ENCODE data around the gene FSTL4. TPM values are rescaled to one million over a fixed set of nuclear protein-coding genes. Genes with fewer than 3 reads are reported as not detected.
"Not testable (repeated sequence)": the region's sequence is repeated elsewhere in the genome, so short reads cannot be mapped to it uniquely, and the experiment has no call there.

The FSTL4 gene
- total RNA-seq, 1 experiment from 2014 or later: not detected

DNA sequence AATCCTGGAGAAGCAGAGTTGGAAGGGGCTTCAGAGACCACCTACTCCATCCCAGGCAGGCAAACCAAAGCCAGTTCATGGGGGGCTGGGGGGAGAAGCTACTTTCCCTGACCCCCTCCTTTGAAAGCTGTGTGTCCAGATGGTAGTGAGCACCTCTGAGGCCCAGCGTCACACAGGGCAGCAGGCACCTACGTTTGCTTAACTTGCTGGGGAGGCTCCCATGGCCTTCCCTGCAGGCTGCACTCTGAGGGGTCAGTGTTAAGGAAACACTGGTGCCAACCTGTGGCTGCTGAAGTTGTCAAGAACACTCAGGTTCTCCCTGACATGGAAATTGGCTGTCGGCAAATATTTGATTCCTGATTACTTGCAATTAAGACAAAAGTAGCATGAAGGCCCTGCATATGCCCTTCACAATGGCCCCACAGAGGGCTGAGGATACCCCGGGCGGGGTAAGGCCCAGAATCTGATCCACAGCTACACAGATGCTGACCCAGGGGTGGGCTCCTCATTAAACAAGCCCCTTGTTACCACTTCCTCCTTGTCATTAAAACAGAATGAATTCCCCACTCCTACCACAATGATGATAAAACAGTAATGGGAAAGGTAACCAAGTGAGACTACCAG lies 208.5 kb downstream of the FSTL4 start:
- DNase-seq (ENCODE audit: low read depth): no peak

DNA sequence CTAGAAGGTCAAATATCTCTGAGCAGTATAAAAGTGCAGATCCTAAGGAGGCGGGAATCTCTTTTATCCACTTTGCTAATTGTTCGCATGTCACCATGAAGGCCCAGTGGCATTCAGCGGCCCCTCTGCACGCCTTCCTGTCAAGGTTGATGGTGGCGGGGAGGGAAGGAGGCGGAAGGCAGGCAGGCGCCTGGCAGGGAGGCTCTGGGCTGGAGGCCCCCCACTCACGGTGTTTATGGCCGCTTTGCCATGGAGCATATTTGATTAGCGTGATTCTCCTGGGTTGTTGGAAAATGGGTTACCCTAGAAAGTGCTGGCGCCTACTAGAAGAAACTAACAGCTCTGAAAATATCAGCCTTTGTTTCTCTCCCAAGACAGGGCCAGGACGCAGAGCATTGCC lies 209.6 kb downstream of the FSTL4 start:
- DNase-seq (ENCODE audit: low read depth): no peak

DNA sequence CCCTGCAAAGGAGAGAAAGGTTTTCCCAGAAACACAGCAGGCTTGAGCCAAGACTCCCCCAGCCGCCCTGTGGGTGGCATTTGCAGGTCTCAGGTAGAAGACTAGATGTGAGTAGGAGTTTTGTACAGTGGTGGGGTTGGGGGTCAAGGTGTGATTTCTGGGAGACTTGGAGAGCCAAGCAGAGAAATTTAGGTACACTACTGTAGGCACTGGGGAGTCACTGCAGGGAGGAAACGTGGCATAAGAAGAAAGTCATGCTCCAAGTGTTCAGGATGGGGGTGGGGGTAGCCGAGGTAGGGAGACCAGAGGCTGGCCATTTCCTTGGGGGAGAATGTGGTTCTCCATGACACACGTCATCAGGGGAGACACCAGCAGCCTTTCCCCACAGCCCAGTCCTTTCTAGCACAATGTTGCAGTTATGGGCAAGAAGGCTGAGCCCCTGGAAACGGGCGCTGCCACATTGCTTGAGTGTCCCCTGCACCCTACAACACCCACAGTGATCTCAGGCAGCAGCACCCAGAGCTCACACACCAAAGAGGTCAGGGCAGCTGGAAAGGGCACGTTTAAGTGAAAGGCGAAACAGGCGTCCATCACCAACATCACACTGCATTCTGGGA lies 210.5 kb downstream of the FSTL4 start:
- DNase-seq (ENCODE audit: low read depth): no peak

DNA sequence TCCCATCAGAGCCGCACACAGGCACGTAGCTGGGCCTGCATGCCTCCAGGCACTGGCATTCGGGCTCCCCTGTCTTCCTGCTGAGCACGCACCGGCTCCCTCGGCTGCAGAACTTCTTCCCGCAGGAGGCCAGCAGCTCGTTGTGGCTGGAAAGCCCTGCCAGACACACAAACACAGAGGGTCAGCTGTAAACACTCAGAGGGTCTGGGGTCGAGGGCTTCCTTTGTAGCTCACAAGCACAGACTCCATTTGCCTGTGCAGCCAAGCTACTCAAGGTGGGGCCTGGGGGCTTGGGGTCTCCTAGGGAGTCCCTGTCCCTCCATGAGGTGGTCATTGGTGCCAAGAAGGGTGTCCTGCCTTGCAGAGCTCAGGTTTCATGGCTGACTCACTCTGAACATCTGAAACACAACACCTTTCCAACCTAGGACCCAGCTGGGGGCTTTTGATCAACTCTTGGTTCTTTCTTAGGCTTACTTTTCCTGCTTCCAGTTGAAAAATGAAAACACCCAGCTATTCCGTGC lies 211.4 kb downstream of the FSTL4 start:
- peak; percentile 7 for DNase-seq (ENCODE audit: low read depth)

DNA sequence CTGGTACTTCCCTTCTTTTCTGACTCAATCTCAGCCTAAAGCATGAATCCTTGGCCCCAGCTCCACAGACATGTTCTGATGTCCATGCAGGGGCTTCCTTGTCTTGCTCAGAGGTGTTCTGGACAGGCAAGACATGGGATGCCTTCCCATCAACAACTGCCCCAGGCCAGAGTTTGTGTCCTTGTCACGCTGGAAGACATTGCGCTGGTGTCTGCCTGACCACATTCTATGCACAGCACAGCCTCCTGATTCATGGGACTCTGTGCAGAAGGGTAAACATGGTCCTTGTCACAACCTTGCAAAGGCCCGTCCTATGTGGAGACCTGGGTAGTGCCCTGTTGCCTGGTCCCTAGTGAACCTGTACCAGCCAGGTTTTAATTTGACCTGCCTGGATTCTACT lies 212.2 kb downstream of the FSTL4 start:
- no peak for DNase-seq (ENCODE audit: low read depth)

DNA sequence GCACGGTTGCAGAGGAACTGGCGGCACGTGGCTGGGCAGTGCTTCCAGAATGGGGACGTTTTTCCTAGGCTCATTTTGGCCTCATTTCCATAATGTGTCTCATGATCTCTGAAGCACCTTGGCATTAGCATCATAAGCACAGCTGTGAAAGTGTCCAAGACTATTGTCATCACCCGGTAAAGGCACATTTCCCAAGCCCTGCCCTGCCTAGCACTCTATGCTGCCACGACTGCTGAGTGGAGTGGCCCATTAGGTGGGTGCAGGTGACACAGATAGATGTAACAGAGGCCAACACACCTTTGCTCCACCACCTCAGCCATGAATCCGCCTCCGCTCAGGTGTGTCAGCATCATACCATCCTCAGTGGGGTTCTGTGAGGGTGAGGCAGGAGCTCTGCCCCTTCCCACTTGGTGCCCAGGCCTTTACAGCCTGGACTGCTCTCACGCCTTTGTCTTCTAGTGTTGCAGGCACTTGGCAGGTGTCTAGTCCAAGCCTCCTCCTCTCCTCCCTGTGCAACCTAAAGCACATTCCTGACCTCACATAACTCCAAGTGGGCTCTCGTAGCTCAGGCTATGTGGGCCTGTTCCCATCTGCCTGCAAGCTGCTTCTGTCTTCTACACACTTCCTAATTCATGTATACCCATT lies 213.0 kb downstream of the FSTL4 start:
- DNase-seq (ENCODE audit: low read depth): no peak

DNA sequence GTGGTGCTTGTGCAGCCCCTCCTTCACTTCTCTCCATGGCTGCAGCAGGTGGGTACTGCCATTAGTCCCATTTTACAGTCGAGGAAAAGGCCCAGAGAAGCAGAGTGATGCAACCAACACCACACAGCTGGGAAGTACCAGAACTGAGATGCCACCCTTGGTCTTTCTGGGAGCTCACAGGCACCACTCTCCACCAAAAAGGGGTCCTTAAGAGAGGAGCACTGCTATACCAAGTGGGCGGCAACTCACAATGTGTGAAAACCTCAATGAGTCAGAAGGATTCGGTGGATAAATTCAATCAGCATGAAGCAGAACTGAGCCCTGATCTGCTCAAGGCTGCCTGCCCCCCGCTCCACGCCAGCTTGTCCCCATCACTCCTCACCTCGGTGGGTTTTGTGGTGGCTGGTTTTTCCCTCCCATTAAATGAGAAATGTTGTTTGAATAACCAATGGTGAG lies 213.7 kb downstream of the FSTL4 start:
- DNase-seq (ENCODE audit: low read depth): no peak

DNA sequence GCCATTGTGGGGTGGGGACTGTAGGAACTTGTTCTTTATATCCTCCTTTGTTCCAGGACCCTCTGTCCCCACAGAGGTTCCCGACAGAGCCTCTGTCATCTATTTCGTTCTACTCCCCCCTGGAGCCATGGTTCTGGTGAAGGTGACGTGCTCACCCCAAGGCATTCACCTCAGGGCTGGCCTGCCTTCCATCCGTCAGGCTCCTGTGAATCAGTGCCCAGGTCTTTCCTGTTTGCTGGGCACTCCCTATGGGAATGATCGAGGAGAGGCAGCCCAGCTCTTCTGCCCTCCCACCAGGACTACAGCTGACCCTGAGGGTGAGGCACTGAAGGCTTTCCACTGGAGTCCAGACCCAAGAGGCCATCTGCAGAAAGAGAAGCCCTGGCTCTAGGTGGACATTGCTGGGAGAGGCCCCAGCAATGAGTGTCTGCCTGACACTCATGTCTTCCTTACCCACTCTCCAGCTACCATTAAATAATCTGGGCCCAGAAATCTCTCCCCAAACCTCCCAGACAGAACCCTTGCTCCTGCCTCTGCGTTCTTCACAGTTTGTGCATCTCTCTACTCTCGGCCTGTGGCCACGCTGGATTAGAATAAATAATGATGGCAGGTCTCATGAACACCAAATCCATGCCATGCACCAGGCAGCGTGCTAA lies 214.2 kb downstream of the FSTL4 start:
- no peak for DNase-seq (ENCODE audit: low read depth)

DNA sequence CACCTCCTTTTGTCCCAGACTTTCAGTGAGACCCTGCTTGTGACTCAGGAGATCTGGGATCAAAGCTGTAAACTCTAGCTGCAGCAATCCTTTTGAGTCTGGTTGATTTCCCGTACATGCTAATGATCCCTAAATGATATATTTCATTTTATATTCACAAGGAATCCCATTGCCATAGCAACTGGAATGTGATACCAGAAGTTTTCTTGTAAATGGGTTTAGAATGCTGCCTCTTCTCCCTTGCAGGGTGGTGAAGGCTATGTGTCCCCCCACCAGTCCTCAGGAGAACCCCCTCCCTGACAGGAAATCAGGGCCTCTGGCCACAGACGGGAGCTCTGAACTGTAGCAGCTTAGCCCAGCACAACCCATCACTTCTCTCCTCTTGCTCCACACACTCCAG lies 215.0 kb downstream of the FSTL4 start:
- DNase-seq (ENCODE audit: low read depth): no peak

DNA sequence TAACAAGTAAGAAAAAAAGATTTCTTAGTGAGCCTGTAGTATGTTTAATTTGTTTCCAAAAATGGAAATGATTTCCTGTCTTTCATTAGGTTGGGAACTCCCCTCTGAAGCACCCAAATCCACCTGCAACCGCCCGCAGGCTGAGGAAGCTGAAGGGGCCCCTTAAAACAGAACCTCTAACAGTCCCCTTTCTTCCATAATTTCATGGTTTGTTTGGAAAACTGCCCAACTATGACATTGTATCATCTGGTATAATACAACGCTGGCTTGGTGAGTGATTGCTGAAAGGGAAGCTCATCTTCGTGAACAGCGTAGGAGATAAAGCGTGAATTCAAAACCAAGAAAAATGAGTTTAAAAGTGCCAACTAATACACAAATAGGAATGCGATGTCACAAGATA lies 215.5 kb downstream of the FSTL4 start:
- DNase-seq (ENCODE audit: low read depth): no peak

DNA sequence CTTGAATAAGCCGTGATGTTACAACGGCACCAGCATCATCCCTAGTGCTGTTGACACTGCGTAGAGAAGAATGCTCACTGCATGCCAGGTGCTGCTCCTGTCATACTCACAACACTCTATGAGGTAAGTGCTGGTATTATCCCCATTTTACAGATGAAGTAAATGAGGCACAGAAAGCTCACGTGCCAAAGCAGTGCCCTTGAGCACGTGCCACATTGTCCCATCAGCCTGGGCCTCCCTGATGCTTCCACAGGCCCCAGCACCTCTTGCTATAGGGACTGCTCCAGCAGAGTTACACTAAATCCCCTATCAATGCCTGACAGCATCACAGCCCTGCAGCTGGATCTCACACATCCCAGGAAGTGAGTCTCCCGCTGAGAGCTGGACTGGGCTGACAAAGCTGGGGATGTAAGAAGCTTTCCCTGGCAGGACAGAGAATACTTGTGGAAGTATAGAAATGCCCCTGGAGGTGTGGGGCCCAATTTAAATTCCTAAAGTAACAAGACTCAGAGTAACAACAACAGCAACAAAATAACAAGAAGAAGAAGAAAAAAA lies 216.1 kb downstream of the FSTL4 start:
- no peak for DNase-seq (ENCODE audit: low read depth)

DNA sequence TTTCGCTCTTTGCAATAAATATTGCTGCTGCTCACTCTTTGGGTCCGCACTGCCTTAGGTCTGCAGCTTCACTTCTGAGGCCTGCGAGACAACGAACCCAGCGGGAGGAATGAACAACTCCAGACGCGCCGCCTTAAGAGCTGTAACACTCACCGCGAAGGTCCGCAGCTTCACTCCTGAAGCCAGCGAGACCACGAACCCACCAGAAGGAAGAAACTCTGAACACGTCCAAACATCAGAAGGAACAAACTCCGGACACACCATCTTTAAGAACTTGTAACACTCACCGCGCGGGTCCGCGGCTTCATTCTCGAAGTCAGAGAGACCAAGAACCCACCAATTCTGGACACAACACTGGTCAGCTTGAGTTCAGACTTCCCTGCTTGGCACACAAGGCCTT lies 217.1 kb downstream of the FSTL4 start:
- not testable (repeated sequence) for DNase-seq (ENCODE audit: low read depth)

DNA sequence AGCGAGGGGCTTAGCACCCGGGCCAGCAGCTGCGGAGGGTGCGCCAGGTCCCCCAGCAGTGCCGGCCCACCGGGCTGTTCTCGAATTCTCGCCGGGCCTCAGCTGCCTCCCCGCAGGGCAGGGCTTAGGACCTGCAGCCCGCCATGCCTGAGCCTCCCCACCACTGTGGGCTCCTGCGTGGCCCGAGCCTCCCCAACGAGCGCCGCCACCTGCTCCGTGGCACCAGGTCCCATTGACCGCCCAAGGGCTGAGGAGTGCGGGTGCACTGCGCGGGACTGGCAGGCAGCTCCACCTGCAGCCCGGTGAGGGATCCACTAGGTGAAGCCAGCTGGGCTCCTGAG lies 217.9 kb downstream of the FSTL4 start:
- not testable (repeated sequence) for DNase-seq (ENCODE audit: low read depth)

DNA sequence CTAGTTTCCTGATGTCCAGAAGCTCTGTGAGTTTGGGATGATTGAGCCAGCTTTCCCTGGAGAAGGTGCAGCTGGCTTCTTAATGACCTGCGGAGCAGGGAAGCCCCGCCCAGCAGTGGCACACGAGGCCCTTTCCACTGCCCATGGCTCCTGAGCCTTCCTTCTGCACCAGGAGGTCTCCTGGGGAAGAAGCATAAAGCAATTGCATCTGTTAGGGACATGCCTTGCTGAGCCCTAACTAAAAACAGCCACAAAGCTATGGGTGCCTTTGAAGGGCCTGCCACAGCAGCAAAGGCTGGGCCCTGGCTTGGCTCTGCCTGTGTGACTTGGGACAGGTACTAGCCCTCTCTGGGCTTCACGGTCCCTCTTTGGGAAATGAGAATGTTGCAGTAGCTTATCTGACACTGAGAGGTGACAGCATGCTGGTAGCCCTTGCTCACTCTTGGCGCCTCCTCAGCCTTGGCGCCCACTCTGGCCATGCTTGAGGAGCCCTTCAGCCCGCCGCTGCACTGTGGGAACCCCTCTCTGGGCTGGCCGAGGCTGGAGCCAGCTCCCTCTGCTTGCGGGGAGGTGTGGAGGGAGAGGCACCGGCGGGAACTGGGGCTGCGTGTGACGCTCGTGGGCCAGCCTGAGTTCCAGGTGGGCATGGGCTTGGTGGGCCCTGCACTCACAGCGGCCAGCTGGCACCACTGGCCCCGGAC lies 218.4 kb downstream of the FSTL4 start:
- no peak for DNase-seq (ENCODE audit: low read depth)

DNA sequence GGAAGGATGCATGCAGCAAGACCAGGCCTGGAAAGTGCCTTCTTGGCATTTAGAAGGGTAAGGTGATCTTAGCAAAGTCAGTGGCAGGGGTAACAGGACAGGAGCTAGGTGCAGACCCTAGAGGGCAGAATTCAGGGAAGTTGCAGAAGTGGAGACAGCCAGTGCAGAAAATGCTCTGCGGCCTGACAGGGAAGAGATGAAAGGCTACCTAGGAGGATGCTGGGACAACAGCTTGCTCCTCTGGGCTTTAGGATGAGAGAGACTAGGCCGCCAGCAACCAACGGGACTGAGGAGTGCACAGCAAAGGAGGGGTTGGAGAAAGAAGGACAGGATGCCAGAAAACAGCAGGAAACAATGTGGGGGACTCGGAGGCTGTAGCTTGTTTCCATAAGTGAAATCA lies 219.9 kb downstream of the FSTL4 start:
- DNase-seq (ENCODE audit: low read depth): no peak

DNA sequence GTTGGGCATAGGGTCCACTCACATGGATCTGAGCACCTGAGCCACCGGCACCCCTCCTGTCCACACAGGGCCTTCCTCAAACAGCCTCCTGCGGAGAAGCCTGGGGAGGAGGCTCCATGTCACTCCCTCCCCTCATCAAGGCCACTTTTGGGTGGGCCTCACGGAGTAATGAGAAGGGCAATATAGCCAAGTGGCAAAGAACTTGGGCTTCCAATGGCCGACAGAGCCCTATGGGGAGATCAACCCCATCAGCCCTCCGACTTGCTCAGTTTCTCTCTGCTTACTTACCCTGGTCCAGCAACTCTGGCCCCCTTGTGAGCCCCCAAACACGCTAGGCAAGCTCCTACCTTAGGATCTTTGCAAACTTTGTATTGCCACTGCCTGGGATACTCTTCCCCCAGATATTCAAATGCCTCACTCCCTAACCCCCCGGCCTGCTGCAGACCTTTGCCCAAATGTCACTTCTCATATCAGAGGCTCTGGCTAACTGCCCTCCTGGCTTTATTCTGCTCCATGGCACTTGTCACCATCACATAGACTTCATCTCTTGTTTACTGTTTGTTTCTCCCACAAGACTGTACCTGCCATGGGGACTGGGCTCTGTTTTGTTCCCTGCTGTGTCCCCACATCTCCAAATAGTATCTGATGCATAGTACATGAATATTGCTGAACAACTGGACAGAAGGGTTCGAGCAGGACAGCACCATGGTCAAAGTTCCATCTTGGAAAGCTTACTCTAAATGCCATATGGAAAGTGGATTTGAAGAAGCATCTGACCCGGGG lies 220.8 kb downstream of the FSTL4 start:
- no peak for DNase-seq (ENCODE audit: low read depth)

DNA sequence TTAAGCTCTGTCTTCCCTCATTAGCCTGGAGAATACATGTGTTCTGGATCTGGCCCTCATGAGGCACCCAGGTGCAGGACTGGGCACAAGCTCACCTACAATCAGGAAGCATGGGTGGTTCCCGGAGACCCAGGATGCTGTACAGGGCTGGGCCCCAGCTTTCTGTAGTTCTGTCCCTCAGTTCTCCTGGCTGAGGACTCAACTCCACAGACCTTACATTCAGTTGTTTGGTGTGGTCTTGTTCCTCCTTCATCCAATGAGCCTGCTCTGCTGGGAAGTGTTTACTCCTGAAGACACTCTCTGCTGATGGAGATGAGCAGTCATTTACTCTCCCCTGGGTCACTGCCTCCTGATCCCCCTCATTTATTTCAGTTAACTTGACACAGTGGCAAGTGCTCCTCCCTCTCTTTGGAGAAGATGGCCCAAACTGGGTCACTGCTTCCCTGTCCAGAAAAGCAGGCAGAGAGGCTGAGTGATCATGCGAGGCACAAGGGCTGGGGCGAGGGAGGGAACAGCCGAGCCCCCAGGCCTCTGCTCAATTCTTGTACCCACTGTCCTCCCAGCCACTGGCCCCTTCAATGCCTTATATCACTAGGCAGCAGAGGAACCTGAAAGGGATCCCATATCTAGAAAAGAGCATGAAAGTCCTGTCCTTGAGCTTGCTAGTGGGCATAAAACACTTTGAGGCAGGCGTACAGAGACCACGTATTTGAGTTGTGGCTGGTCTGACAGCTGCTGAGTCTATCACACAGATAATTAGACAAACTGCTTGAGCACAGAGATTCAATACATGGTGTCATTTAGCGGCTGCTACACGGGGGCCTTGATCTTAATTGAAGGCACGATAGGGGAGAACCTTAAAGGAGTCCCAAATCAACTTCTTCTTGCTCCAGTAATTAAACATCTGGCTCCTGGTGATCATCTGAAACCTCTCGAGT lies 221.7 kb downstream of the FSTL4 start:
- no peak for DNase-seq (ENCODE audit: low read depth)

DNA sequence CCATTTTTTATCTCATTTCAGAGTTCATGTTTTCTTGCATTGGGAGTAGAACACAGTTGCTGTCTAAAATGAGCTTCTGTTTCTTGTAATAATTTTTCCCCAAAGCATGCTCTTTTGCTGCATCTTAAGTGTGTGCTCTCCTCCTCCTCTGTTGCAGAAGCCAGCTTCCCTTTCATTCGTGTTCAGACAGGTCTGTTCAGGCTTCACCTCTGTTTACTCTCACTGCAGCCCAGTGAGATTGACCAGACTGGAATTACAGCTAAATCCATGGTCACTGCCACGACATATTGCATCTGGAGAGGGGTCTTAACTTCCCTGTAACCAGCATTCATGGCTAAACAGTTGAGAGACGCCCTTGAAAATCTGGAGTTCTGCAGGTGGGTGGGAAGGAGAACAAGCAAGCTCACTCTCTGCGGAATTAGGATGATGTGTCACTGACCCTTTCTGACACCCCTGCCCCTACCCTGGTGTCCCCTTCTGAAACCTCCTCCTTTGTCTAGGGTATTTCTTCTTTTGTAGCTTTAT lies 223.2 kb downstream of the FSTL4 start:
- DNase-seq (ENCODE audit: low read depth): no peak

DNA sequence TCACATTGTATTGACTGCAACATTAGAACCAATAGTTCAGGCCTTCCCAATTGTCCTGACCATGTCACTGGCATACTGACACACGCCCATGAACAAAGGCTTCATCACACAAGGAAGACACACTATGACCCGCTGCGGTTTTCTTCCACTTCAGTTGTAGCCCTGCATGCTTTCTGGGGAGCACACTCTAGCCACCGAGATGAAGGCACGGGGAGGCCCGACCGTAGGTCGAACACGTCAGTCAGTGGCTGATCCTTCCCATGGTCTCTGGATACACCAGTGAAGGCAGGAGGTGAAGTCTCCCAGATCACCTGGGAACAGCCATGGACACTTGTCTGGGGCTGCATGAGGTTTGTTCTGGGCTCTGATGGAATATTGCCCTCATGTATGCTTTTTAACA lies 224.7 kb downstream of the FSTL4 start:
- no peak for DNase-seq (ENCODE audit: low read depth)

DNA sequence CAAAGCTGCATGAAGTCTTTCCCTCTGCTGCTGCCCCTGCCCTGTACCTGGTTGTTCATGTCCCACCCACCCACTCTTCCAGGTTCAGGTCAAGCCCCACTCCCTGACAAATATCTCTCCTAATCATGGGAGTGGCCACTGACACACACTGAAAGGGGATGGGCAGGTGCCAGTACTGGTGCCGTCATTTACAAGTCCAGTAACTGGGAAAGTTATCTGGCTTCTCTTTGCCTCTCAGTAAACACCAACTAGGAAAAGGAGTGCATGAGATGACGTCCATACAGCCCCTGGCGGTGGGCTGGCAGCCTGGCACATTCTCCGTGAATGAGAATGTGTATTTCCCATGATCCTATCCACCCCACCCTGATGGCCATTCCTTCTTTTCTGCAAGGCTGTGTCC lies 225.2 kb downstream of the FSTL4 start:
- DNase-seq (ENCODE audit: low read depth): no peak
